Lung (tissue), 12 donors: ENCODE data around the gene METAP2. TPM values are rescaled to one million over a fixed set of nuclear protein-coding genes. Genes with fewer than 3 reads are reported as not detected.

ENCODE experiments used
- ATAC-seq: fragments of 200-7000 bp; cut with Tn5 transposase; one replicate; pipeline ENCODE4 v1.9.1; 2020; ENCODE audit warnings: moderate number of reproducible peaks; ENCODE audit not compliant: insufficient read depth, low FRiP score
- DNase-seq, 3 donors: peaks; one replicate each; pipeline ENCODE4 v3.0.0-alpha.2; 2013 to 2017
- H3K27ac ChIP-seq, 2 donors: one replicate each; pipeline ENCODE4 v1.5.1; 2013; ENCODE audit warnings: mild to moderate bottlenecking in 2 of 2, moderate library complexity in 2 of 2, control low read depth in 1 of 2, inconsistent platforms in 1 of 2, low read depth in 1 of 2, low read length in 1 of 2
- H3K27me3 ChIP-seq, 3 donors: one replicate each; pipeline ENCODE4 v1.5.1; 2013; ENCODE audit warnings: low read length in 2 of 3; ENCODE audit not compliant: control insufficient read depth in 3 of 3, insufficient read depth in 3 of 3
- H3K36me3 ChIP-seq, 4 donors: one replicate each; pipeline ENCODE4 v1.5.1; 2013; ENCODE audit warnings: low read length in 4 of 4, mild to moderate bottlenecking in 1 of 4, moderate library complexity in 1 of 4; ENCODE audit not compliant: control insufficient read depth in 4 of 4, insufficient read depth in 4 of 4
- H3K4me1 ChIP-seq, 5 donors: one replicate each; pipeline ENCODE4 v1.5.1; 2013; ENCODE audit warnings: low read length in 5 of 5, mild to moderate bottlenecking in 2 of 5, moderate library complexity in 1 of 5; ENCODE audit not compliant: control insufficient read depth in 5 of 5, insufficient read depth in 5 of 5
- H3K4me3 ChIP-seq: one replicate; pipeline ENCODE4 v1.5.1; 2013; ENCODE audit warnings: mild to moderate bottlenecking, control low read depth, moderate library complexity
- H3K9ac ChIP-seq, 2 donors: one replicate each; pipeline ENCODE4 v1.5.1; 2013; ENCODE audit warnings: low read length in 2 of 2, control low read depth in 1 of 2; ENCODE audit not compliant: insufficient read depth in 1 of 2
- H3K9me3 ChIP-seq, 4 donors: one replicate each; pipeline ENCODE4 v1.5.1; 2013; ENCODE audit warnings: low read length in 3 of 4, mild to moderate bottlenecking in 1 of 4, moderate library complexity in 1 of 4; ENCODE audit not compliant: control insufficient read depth in 4 of 4, insufficient read depth in 3 of 4
- WGBS, 2 donors: extraction: QIAGEN DNeasy Blood & Tissue Kit; methylation state at CpG; one replicate each; pipeline ENCODE4 v1.1.7; 2013; 5-methylcytosine and 5-hydroxymethylcytosine counted together
- polyA plus RNA-seq, 2 donors: library from polyadenylated mRNA; stranded (reverse); fragments of 200-250 nt; gene quantifications; one replicate each; pipeline ENCODE4 v1.2.1, GENCODE V29; 2013
- total RNA-seq, 2 donors: library from RNA; depleted of rRNA in 1 of 2; stranded (reverse); fragments of >200 nt in 1 of 2; gene quantifications; one replicate each; pipeline ENCODE4 v1.2.1, GENCODE V29; 2014 to 2021
- TF ChIP-seq, protein P1 (sequence below): IDR thresholded peaks from 2 replicates; pipeline ENCODE4 v1.5.1; 2012; ENCODE audit warnings: mild to moderate bottlenecking; ENCODE audit errors: control extremely low read depth, extremely low read depth
- donor health status: control.
- donor health status: control.
- donor health status: Bipolar disorder and iron deficiency.
- donor health status: healthy.
- donor health status: DM: yes; HTN: yes; CAD: no.

Gene METAP2
- total and polyA plus RNA-seq, 4 donors = 49.1 to 60.4 (median 51.4) TPM

DNA sequence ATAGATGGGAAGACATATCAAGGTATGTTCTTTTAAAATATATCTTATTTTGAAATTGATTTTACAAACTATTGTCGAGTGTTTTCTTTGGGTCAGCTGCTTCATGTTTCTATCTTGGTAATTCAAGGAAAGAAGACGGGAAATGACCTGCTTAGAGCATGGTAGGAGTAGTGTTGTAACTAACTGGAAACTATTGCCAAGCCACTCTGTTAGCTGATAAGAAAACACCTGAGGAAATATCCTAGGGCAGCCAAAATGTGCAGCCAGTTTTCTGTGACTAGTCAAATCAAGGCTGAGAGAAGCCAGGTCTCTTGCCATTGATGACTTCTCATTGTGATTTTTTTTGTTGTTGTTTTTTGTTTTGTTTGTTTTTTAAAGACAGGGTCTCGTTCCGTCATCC lies 30.2 kb downstream of the METAP2 start:
- TF ChIP-seq, protein P1, sequence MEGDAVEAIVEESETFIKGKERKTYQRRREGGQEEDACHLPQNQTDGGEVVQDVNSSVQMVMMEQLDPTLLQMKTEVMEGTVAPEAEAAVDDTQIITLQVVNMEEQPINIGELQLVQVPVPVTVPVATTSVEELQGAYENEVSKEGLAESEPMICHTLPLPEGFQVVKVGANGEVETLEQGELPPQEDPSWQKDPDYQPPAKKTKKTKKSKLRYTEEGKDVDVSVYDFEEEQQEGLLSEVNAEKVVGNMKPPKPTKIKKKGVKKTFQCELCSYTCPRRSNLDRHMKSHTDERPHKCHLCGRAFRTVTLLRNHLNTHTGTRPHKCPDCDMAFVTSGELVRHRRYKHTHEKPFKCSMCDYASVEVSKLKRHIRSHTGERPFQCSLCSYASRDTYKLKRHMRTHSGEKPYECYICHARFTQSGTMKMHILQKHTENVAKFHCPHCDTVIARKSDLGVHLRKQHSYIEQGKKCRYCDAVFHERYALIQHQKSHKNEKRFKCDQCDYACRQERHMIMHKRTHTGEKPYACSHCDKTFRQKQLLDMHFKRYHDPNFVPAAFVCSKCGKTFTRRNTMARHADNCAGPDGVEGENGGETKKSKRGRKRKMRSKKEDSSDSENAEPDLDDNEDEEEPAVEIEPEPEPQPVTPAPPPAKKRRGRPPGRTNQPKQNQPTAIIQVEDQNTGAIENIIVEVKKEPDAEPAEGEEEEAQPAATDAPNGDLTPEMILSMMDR = no peak
- Histone ChIP-seq H3K4me1 (peaks cover 0 to 7% (median 3%) of the 10 kb centered on the region in 5 donors), H3K9ac (no peak overlapping the region), H3K27me3 (no peaks in the 10 kb centered on the region), H3K4me3 (no peak overlapping the region), H3K36me3 (peaks cover 21 to 46% (median 38%) of the 10 kb centered on the region in 4 donors), H3K27ac (peak overlapping the region in 1 of 2 donors; percentile 47), H3K9me3 (peaks cover 0 to 2% (median under 1%) of the 10 kb centered on the region in 4 donors)
- ATAC-seq (peak; percentile 15), DNase-seq (no peak)
- 67 to 83% methylated on average over 4 of the region's 4 CpGs for WGBS, 2 donors

DNA sequence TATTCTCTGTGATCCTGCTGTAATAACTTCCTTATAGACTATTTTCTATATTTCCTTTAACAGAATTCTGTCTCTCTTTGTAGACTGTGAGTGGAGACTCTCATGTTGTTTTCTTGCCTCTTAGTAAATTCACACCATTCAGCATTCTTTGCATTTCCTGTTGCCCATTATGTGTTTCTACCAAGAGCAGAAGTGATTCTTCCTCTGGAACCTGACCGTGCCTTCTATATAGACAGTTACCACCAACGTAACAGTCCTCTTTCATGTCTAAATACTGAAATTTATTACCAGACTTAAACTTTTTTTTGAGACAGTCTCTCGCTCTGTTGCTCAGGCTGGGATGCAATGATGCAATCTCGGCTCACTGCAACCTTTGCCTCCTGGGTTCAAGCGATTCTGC lies 31.1 kb downstream of the METAP2 start:
- Histone ChIP-seq H3K9me3 (no peaks in the 10 kb centered on the region), H3K4me3 (no peak overlapping the region), H3K4me1 (peaks cover 0 to 7% (median 3%) of the 10 kb centered on the region in 5 donors), H3K9ac (no peak overlapping the region), H3K27me3 (no peaks in the 10 kb centered on the region), H3K27ac (no peak overlapping the region), H3K36me3 (peaks cover 21 to 47% (median 35%) of the 10 kb centered on the region in 4 donors)
- WGBS, 2 donors = 88 to 94% methylated on average over 5 of the region's 5 CpGs
- ATAC-seq (no peak), DNase-seq (no peak)
- TF ChIP-seq, protein P1 = no peak

DNA sequence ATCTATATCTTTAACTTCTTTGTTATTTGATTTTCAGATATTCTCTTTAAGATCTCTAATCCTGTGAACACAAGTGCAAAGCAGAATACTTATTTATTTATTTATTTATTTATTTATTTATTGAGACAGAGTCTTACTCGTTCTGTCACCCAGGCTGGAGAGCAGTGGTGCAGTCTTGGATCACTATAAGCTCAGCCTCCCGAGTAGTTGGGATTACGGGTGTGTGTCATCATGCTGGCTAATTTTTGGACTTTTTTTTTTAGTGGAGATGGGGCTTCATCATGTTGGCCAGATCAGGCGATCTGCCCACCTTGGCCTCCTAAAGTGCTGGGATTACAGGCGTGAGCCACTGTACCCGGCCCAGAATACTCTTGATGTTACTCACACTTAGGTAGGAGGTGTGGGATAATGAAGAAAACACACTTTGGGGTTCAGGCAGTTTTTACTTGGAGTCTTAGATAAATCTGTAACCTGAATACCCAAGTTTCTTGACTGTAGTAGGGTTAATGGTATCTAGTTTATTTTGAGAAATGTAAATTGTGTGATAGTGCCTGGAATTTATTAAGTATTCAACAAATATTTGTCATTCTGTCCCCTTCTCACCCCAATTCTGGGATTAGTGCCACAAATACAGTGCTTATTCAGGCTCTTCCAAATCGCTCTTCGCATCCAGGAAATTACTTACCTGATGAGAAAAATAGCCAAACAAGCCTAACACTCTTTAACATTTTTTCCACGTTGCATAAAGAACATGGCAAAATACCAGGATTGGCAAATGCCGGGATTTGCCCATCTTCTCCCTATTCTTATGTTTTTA lies 33.0 kb downstream of the METAP2 start:
- TF ChIP-seq, protein P1 = no peak
- Histone ChIP-seq H3K4me1 (peaks cover 0 to 7% (median 3%) of the 10 kb centered on the region in 5 donors), H3K9ac (no peak overlapping the region), H3K4me3 (no peak overlapping the region), H3K27ac (peak overlapping the region in 1 of 2 donors; percentile 67), H3K9me3 (no peaks in the 10 kb centered on the region), H3K27me3 (no peaks in the 10 kb centered on the region), H3K36me3 (peaks cover 25 to 55% (median 35%) of the 10 kb centered on the region in 4 donors)
- peak in 1 of 3 donors; percentile 8 for DNase-seq
- 61 to 83% methylated on average over 10 of the region's 10 CpGs for WGBS, 2 donors
- no peak for ATAC-seq
